ENCODE measurements around the gene ZRANB1. TPM values are rescaled to one million over a fixed set of nuclear protein-coding genes. Genes with fewer than 3 reads are reported as not detected.

ZRANB1 gene
- total and polyA plus RNA-seq, 10 of the 15 experiments (the other 5 are each of a cell fraction or from before 2014, with no cell fraction given) = 1.7 to 11.8 (median 6.2) TPM

DNA sequence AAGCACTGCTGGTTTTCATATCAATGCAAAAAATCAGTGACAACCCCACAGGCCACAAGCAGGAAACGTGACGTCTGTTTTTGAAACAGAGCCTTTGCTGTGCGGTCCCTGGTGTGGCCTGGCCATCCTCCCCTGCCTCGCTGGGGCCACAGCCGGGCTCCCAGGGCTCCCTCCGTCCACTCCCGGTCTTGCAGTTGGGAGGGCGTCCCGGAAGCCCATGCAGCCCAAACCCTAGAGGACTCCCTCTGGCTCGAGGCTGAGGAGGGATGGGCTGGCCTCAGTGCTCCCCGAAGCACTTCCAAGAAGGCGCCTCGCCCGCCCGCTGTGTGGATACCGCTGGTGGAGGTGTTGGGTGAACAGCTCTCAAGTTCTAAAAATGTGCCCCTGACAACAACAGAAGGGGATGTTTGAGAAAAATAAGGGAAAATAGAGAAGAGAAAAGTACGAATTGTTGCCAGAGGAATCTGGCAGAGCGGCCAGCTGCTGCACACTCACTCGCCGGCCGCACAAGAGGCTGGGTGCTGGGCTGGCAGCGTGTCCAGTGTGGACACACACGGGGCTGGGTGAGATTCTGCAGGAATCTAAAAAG, 73.5 kb downstream of the ZRANB1 start:
- H3K36me3 ChIP-seq (ENCODE audit: control insufficient read depth in 2 of 2, insufficient read depth in 2 of 2, low read length in 1 of 2) = no peaks in the 10 kb centered on the region
- peaks cover 2 to 4% of the 10 kb centered on the region in 2 experiments; a peak in 2 of 4 replicates for H3K27me3 ChIP-seq (replicated peaks in 1 of 2; ENCODE audit: control insufficient read depth in 2 of 2, insufficient read depth in 2 of 2, low read length in 1 of 2)
- H2AFZ ChIP-seq (ENCODE audit: control insufficient read depth, low read depth, low read length) = no peak overlapping the region
- BruUV-seq (replicated peaks) = no TSS peak
- TF ChIP-seq, protein P1, sequence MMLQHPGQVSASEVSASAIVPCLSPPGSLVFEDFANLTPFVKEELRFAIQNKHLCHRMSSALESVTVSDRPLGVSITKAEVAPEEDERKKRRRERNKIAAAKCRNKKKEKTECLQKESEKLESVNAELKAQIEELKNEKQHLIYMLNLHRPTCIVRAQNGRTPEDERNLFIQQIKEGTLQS (IDR thresholded peaks at IDR 0.05; ENCODE audit: borderline replicate concordance, extremely low read depth, low read depth, low read length) = no peak
- TF ChIP-seq ETV6 (conservative IDR thresholded peaks at IDR 0.05 in 1 of 2, IDR thresholded peaks at IDR 0.05 in 1 of 2; ENCODE audit: borderline replicate concordance in 1 of 2, low read depth in 1 of 2) (no peak), POU2F2 (IDR thresholded peaks at IDR 0.05; ENCODE audit: borderline replicate concordance, low read depth, low read length) (no peak), IRF4 (IDR thresholded peaks at IDR 0.05; ENCODE audit: low read depth, low read length) (no peak), PAX5 (IDR thresholded peaks at IDR 0.05; ENCODE audit: borderline replicate concordance, low read depth, low read length) (no peak), RB1 (IDR thresholded peaks at IDR 0.05; ENCODE audit: borderline replicate concordance) (no peak), TCF12 (IDR thresholded peaks at IDR 0.05; ENCODE audit: low read depth, low read length) (no peak), FOXM1 (IDR thresholded peaks at IDR 0.05; ENCODE audit: low read depth, low read length) (no peak)
- TF ChIP-seq, protein P2, sequence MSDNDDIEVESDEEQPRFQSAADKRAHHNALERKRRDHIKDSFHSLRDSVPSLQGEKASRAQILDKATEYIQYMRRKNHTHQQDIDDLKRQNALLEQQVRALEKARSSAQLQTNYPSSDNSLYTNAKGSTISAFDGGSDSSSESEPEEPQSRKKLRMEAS (IDR thresholded peaks at IDR 0.05; ENCODE audit: low read depth, low read length) = no peak
- TF ChIP-seq, protein P3, sequence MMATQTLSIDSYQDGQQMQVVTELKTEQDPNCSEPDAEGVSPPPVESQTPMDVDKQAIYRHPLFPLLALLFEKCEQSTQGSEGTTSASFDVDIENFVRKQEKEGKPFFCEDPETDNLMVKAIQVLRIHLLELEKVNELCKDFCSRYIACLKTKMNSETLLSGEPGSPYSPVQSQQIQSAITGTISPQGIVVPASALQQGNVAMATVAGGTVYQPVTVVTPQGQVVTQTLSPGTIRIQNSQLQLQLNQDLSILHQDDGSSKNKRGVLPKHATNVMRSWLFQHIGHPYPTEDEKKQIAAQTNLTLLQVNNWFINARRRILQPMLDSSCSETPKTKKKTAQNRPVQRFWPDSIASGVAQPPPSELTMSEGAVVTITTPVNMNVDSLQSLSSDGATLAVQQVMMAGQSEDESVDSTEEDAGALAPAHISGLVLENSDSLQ (IDR thresholded peaks at IDR 0.05) = no peak
- TF ChIP-seq, protein P4, sequence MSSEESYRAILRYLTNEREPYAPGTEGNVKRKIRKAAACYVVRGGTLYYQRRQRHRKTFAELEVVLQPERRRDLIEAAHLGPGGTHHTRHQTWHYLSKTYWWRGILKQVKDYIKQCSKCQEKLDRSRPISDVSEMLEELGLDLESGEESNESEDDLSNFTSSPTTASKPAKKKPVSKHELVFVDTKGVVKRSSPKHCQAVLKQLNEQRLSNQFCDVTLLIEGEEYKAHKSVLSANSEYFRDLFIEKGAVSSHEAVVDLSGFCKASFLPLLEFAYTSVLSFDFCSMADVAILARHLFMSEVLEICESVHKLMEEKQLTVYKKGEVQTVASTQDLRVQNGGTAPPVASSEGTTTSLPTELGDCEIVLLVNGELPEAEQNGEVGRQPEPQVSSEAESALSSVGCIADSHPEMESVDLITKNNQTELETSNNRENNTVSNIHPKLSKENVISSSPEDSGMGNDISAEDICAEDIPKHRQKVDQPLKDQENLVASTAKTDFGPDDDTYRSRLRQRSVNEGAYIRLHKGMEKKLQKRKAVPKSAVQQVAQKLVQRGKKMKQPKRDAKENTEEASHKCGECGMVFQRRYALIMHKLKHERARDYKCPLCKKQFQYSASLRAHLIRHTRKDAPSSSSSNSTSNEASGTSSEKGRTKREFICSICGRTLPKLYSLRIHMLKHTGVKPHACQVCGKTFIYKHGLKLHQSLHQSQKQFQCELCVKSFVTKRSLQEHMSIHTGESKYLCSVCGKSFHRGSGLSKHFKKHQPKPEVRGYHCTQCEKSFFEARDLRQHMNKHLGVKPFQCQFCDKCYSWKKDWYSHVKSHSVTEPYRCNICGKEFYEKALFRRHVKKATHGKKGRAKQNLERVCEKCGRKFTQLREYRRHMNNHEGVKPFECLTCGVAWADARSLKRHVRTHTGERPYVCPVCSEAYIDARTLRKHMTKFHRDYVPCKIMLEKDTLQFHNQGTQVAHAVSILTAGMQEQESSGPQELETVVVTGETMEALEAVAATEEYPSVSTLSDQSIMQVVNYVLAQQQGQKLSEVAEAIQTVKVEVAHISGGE (CRISPR knock-in tag; IDR thresholded peaks at IDR 0.05) = no peak
- ChIA-PET SMC1A (ENCODE audit: uncharacterized antibody, unreplicated experiment) (no interaction called here), CTCF (no interaction called here), POLR2A (no interaction called here), RAD21 (ENCODE audit: unreplicated experiment) (no interaction called here)
- no peak for FAIRE-seq
- no peaks in the 10 kb centered on the region for H3K79me2 ChIP-seq (ENCODE audit: control insufficient read depth, insufficient read depth, low read length)
- no peak overlapping the region for H3K27ac ChIP-seq (ENCODE audit: control insufficient read depth, insufficient read depth)
- H3K9me3 ChIP-seq (replicated peaks; ENCODE audit: control insufficient read depth, insufficient read depth, low read length) = no peaks in the 10 kb centered on the region; the same call in 2 of the 3 replicates
- H4K20me1 ChIP-seq (ENCODE audit: control insufficient read depth, insufficient read depth) = no peaks in the 10 kb centered on the region
- no peak for ATAC-seq
- in situ Hi-C loops (cut with MboI) = no loop called here
- DNase-seq (ENCODE audit: low read depth, low spot score) = no peak
- intact Hi-C loops (cut with micrococcal nuclease; ENCODE audit: unreplicated experiment) = no loop called here
- no peak overlapping the region for H3K4me3 ChIP-seq
- no peaks in the 10 kb centered on the region for H3K4me1 ChIP-seq (ENCODE audit: control insufficient read depth, insufficient read depth, low read length)
- WGBS (ENCODE audit: insufficient coverage, insufficient replicate concordance, low lambda C conversion rate, missing lambda C conversion rate) = 54% methylated on average over 22 of the region's 23 CpGs
- no peak overlapping the region for H3K4me2 ChIP-seq (ENCODE audit: control insufficient read depth, insufficient read depth)
- no peak overlapping the region for H3K9ac ChIP-seq (ENCODE audit: control insufficient read depth, insufficient read depth, low read length)
